IMR-90 (cell line): Measurements from ENCODE around the gene LAMA5. TPM values are rescaled to one million over a fixed set of nuclear protein-coding genes. Genes with fewer than 3 reads are reported as not detected.

Source experiments
- ATAC-seq: fragments of 200-7000 bp; cut with Tn5 transposase; 2 replicates; pipeline ENCODE4 v1.9.1; 2020; ENCODE audit warnings: low read depth, mild to moderate bottlenecking, moderate library complexity
- BruUV-seq: library from RNA; stranded (reverse); fragments of 400-500 nt; replicated peaks from 2 replicates; lab custom pipeline; 2021; lab: Mats Ljungman, UMichigan
- CTCF ChIA-PET: fragments of 300-600 bp; formaldehyde crosslinking; extraction: SDS; loops from one replicate; lab custom pipeline; 2021; ENCODE audit warnings: antibody characterized with exemption; lab: Yijun Ruan, JAX
- POLR2A ChIA-PET: fragments of 300-600 bp; sonication (Branson Sonifier 250); formaldehyde crosslinking; loops from one replicate; lab custom pipeline; 2022; ENCODE audit warnings: antibody characterized with exemption; ENCODE audit not compliant: unreplicated experiment; lab: Charles Lee
- DNase-seq: peaks from one replicate; pipeline ENCODE4 v3.0.0; 2013
- H2AFZ ChIP-seq: replicated peaks from 2 replicates; pipeline ENCODE3; 2013; ENCODE audit warnings: low read length, mild to moderate bottlenecking; ENCODE audit not compliant: poor library complexity
- H2AK5ac ChIP-seq: 2 replicates; pipeline ENCODE4 v1.6.1; 2013; ENCODE audit warnings: low read depth, low read length, inconsistent platforms
- H2AK9ac ChIP-seq: replicated peaks from 2 replicates; pipeline ENCODE3; 2013; ENCODE audit warnings: mild to moderate bottlenecking, low read depth, low read length, moderate library complexity; ENCODE audit not compliant: poor library complexity
- H2BK120ac ChIP-seq: 2 replicates; pipeline ENCODE4 v1.6.1; 2013; ENCODE audit warnings: low read depth, low read length, inconsistent platforms
- H2BK15ac ChIP-seq: 3 replicates; pipeline ENCODE4 v1.6.1; 2013; ENCODE audit warnings: low read depth, low read length, inconsistent platforms
- H2BK20ac ChIP-seq: 2 replicates; pipeline ENCODE4 v1.6.1; 2013; ENCODE audit warnings: low read depth, mild to moderate bottlenecking, inconsistent platforms, low read length, moderate library complexity
- H2BK5ac ChIP-seq: 2 replicates; pipeline ENCODE4 v1.6.1; 2013; ENCODE audit warnings: mild to moderate bottlenecking, low read depth, low read length, inconsistent platforms; ENCODE audit not compliant: poor library complexity, severe bottlenecking
- H3K14ac ChIP-seq: replicated peaks from 2 replicates; pipeline ENCODE4 v1.6.1; 2013; ENCODE audit warnings: low read depth, low read length, inconsistent platforms
- H3K18ac ChIP-seq: 2 replicates; pipeline ENCODE4 v1.6.1; 2013; ENCODE audit warnings: low read depth, low read length, control low read depth
- H3K23ac ChIP-seq: 2 replicates; pipeline ENCODE4 v1.6.1; 2013; ENCODE audit warnings: low read depth, low read length, inconsistent platforms
- H3K27ac ChIP-seq: 2 replicates; pipeline ENCODE4 v1.5.1; 2013; ENCODE audit warnings: mild to moderate bottlenecking, control low read depth, low read length; ENCODE audit not compliant: insufficient read depth
- H3K27me3 ChIP-seq: 2 replicates; pipeline ENCODE4 v1.6.1; 2013; ENCODE audit warnings: low read length; ENCODE audit not compliant: control insufficient read depth, insufficient read depth
- H3K36me3 ChIP-seq: 2 replicates; pipeline ENCODE4 v1.6.1; 2013; ENCODE audit warnings: low read length, mixed read lengths; ENCODE audit not compliant: control insufficient read depth, insufficient read depth
- H3K4ac ChIP-seq: 2 replicates; pipeline ENCODE4 v1.6.1; 2013; ENCODE audit warnings: low read depth, low read length, inconsistent platforms
- H3K4me1 ChIP-seq: 2 replicates; pipeline ENCODE4 v1.6.1; 2013; ENCODE audit warnings: low read length, mixed read lengths; ENCODE audit not compliant: control insufficient read depth, insufficient read depth
- H3K4me2 ChIP-seq: 2 replicates; pipeline ENCODE4 v1.6.1; 2013; ENCODE audit warnings: low read depth, mild to moderate bottlenecking, control low read depth, low read length, moderate library complexity
- H3K4me3 ChIP-seq: 2 replicates; pipeline ENCODE4 v1.5.1; 2013; ENCODE audit warnings: low read depth, mild to moderate bottlenecking, control low read depth, low read length, moderate library complexity; ENCODE audit not compliant: insufficient read depth
- H3K56ac ChIP-seq: 2 replicates; pipeline ENCODE4 v1.6.1; 2013; ENCODE audit warnings: low read length, inconsistent platforms; ENCODE audit not compliant: insufficient read depth; ENCODE audit errors: extremely low read depth
- H3K79me1 ChIP-seq, 2 experiments: 2 replicates each; pipeline ENCODE4 v1.6.1; 2013; ENCODE audit warnings: low read length in 2 of 2, inconsistent platforms in 1 of 2, low read depth in 1 of 2
- H3K9ac ChIP-seq: 2 replicates; pipeline ENCODE4 v1.6.1; 2013; ENCODE audit warnings: low read depth, low read length, control low read depth
- H3K9me1 ChIP-seq: 2 replicates; pipeline ENCODE4 v1.6.1; 2013; ENCODE audit warnings: low read length, inconsistent platforms; ENCODE audit not compliant: insufficient read depth
- H3K9me3 ChIP-seq: 2 replicates; pipeline ENCODE4 v1.6.1; 2013; ENCODE audit warnings: low read length; ENCODE audit not compliant: control insufficient read depth, insufficient read depth
- H4K20me1 ChIP-seq: 2 replicates; pipeline ENCODE4 v1.6.1; 2013; ENCODE audit warnings: low read length, inconsistent platforms; ENCODE audit not compliant: insufficient read depth
- H4K5ac ChIP-seq: 2 replicates; pipeline ENCODE4 v1.6.1; 2013; ENCODE audit warnings: mild to moderate bottlenecking, low read depth, low read length, control low read depth
- H4K8ac ChIP-seq, 2 experiments: 2 replicates each; pipeline ENCODE4 v1.6.1; 2013; ENCODE audit warnings: low read depth in 2 of 2, low read length in 2 of 2, control low read depth in 1 of 2, inconsistent platforms in 1 of 2
- H4K91ac ChIP-seq: 2 replicates; pipeline ENCODE4 v1.6.1; 2013; ENCODE audit warnings: low read depth, low read length, inconsistent platforms; ENCODE audit not compliant: insufficient read depth
- BHLHE40 ChIP-seq: fragments of 150-350 bp; IDR thresholded peaks from 2 replicates; pipeline ENCODE4 v1.6.1; 2016; ENCODE audit warnings: mild to moderate bottlenecking, low read depth, low read length
- CHD1 ChIP-seq: IDR thresholded peaks from 2 replicates; pipeline ENCODE4 v1.6.1; 2012; ENCODE audit warnings: low read depth, low read length, improper control_type of control experiment
- CTCF ChIP-seq: conservative IDR thresholded peaks from 2 replicates; pipeline ENCODE4 v1.5.1; 2012; ENCODE audit warnings: mild to moderate bottlenecking, low read depth, low read length, improper control_type of control experiment
- ELK1 ChIP-seq: fragments of 150-350 bp; IDR thresholded peaks from 2 replicates; pipeline ENCODE4 v1.6.1; 2016; ENCODE audit warnings: low read depth, mild to moderate bottlenecking, low read length, moderate library complexity, borderline replicate concordance
- FOS ChIP-seq: fragments of 150-350 bp; IDR thresholded peaks from 2 replicates; pipeline ENCODE4 v1.6.1; 2016; ENCODE audit warnings: low read depth, low read length
- MAFK ChIP-seq: IDR thresholded peaks from 2 replicates; pipeline ENCODE4 v1.6.1; 2012; ENCODE audit warnings: low read depth, low read length, improper control_type of control experiment
- NFE2L2 ChIP-seq: fragments of 150-350 bp; IDR thresholded peaks from 2 replicates; pipeline ENCODE4 v1.6.1; 2016; ENCODE audit warnings: low read depth, mild to moderate bottlenecking, low read length
- POLR2A ChIP-seq: IDR thresholded peaks from 2 replicates; pipeline ENCODE4 v1.6.1; 2012; ENCODE audit warnings: mild to moderate bottlenecking, low read depth, low read length
- RCOR1 ChIP-seq: IDR thresholded peaks from 2 replicates; pipeline ENCODE4 v1.6.1; 2012; ENCODE audit warnings: mild to moderate bottlenecking, low read length, improper control_type of control experiment; ENCODE audit not compliant: insufficient replicate concordance
- RFX5 ChIP-seq: IDR thresholded peaks from 2 replicates; pipeline ENCODE4 v1.8.0; 2012; ENCODE audit warnings: low read depth, mild to moderate bottlenecking, low read length, moderate library complexity
- WGBS, 2 experiments: methylation state at CpG; one replicate each; pipeline versions ENCODE4 v1.1.5 to v1.1.7; 2013; ENCODE audit warnings: missing lambda C conversion rate in 2 of 2; ENCODE audit not compliant: insufficient read length in 1 of 2; ENCODE audit errors: extremely low coverage in 2 of 2; 5-methylcytosine and 5-hydroxymethylcytosine counted together
- dilution Hi-C: fragments of 300-500 bp; cut with HindIII; formaldehyde crosslinking; loops from one replicate; pipeline ENCODE4 v1.14.3; 2018; ENCODE audit warnings: low sequenced_read_pairs; ENCODE audit not compliant: unreplicated experiment
- in situ Hi-C: fragments of 300-500 bp; cut with MboI; formaldehyde crosslinking; loops from 3 replicates; pipeline ENCODE4 v1.14.3; 2019; ENCODE audit warnings: low sequenced_read_pairs, inconsistent platforms, mixed read lengths
- intact Hi-C: fragments of 100-400 bp; cut with micrococcal nuclease; formaldehyde crosslinking; loops from 2 replicates; pipeline ENCODE4 v1.10.0; 2022
- polyA plus RNA-seq, 3 experiments: library from polyadenylated mRNA; depleted of rRNA; stranded (reverse); fragments of >200 nt; gene quantifications; 2 replicates each; pipeline ENCODE4 v1.2.3, GENCODE V29; 2012; ENCODE audit warnings: low replicate concordance in 1 of 3
- total RNA-seq: library from RNA; depleted of rRNA; stranded (reverse); fragments of >200 nt; gene quantifications from 2 replicates; pipeline ENCODE4 v1.2.3, GENCODE V29; 2012
- TF ChIP-seq, protein P1 (sequence below): fragments of 150-350 bp; IDR thresholded peaks from 2 replicates; pipeline ENCODE4 v1.6.1; 2017; ENCODE audit warnings: mild to moderate bottlenecking, antibody characterized with exemption, low read length, low read depth

Gene LAMA5
- total and polyA plus RNA-seq, 2 of the 4 experiments (the other 2 are of a cell fraction), result 0.90 to 7.3 TPM

- Histone ChIP-seq H2AFZ (no peak overlapping the region), H2AK5ac (no peak overlapping the region), H4K8ac (no peak overlapping the region), H2BK15ac (no peak overlapping the region), H3K79me1 (no peaks in the 10 kb centered on the region), H4K20me1 (no peaks in the 10 kb centered on the region), H3K9me3 (no peaks in the 10 kb centered on the region), H3K27ac (no peak overlapping the region), H3K4me2 (no peak overlapping the region), H3K9me1 (no peaks in the 10 kb centered on the region), H4K91ac (no peak overlapping the region), H3K36me3 (peaks cover 41% of the 10 kb centered on the region; the same call in 1 of the 2 replicates), H2AK9ac (no peak overlapping the region), H3K56ac (no peak overlapping the region), H3K4ac (no peak overlapping the region), H3K27me3 (no peaks in the 10 kb centered on the region), H3K4me3 (no peak overlapping the region), H3K4me1 (no peaks in the 10 kb centered on the region), H2BK20ac (no peak overlapping the region), H3K14ac (no peak overlapping the region), H3K18ac (no peak overlapping the region), H3K23ac (no peak overlapping the region), H2BK5ac (no peak overlapping the region), H3K9ac (no peak overlapping the region), H2BK120ac (no peak overlapping the region), H4K5ac (no peak overlapping the region)
- DNase-seq (no peak), ATAC-seq (no peak)
- ChIA-PET CTCF (no interaction called here), POLR2A (no interaction called here)
- dilution Hi-C loops, result no loop called here
- no TSS peak for BruUV-seq
- TF ChIP-seq NFE2L2 (no peak), BHLHE40 (no peak), RCOR1 (no peak), RFX5 (no peak), FOS (no peak), ELK1 (no peak), CHD1 (no peak), CTCF (no peak), MAFK (no peak), POLR2A (no peak)
- TF ChIP-seq, protein P1, sequence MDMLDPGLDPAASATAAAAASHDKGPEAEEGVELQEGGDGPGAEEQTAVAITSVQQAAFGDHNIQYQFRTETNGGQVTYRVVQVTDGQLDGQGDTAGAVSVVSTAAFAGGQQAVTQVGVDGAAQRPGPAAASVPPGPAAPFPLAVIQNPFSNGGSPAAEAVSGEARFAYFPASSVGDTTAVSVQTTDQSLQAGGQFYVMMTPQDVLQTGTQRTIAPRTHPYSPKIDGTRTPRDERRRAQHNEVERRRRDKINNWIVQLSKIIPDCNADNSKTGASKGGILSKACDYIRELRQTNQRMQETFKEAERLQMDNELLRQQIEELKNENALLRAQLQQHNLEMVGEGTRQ, result no peak
- 90% methylated on average over 6 of the region's 12 CpGs; no CpG with 5 or more reads in 1 of the 2 experiments for WGBS, 2 experiments
- intact Hi-C loops, result no loop called here
- in situ Hi-C loops, result no loop called here
Measured at GRCh38 chr20:62315773-62316172, 51.3 kb downstream of the LAMA5 start.
